OCI-M1 (cell line): Measurements from ENCODE around the gene SLC5A2.
A peak's percentile ranks its signal among the peaks of the same experiment; 100 is the strongest.
"Not testable (repeated sequence)": the region's sequence is repeated elsewhere in the genome, so short reads cannot be mapped to it uniquely, and the experiment has no call there.

Experiments used
- DNase-seq: peaks from one replicate; lab custom pipeline; 2025; lab: John Stamatoyannopoulos, UW

Gene SLC5A2

DNA sequence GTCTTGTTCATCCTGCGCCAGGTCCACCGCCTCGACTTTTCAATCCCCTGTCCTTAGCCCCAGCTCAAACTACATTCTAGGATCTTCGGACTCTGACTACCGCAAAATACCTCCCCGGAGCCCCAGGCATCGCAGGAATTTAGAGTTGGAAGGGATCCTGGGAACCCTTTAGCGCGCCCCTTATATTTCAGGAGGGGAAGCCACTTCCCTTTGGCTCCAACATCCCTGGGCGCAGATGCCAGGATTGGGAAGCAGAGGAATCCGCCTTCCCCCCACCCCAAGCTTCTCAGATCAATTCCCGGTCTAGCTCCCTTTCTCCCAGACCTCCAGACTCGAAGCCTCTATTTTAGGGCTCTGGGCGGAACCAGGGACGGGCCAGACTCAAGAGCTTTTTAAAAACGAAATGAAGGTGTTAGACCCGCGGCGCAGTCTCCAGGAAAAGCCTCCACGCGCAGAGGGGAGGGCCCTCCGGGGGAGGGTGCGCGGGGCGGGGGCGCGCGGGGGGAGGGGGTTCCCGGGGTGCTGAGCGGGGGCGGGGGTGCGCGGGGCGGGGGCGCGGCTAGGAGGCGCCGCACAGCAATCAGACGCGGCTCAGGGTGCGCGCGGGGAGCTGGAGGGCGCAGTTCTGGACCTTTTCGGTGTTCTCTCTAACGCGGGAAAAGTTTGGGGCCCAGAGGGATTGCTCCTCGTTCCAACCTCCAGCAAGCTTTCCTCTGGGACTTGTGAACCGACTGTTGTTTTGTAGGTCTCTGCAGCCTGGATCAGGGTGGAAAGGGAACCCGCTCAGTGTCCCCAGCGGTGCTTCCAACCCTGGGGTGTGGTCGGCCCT, 46.4 kb downstream of the SLC5A2 start:
- DNase-seq, result no peak

DNA sequence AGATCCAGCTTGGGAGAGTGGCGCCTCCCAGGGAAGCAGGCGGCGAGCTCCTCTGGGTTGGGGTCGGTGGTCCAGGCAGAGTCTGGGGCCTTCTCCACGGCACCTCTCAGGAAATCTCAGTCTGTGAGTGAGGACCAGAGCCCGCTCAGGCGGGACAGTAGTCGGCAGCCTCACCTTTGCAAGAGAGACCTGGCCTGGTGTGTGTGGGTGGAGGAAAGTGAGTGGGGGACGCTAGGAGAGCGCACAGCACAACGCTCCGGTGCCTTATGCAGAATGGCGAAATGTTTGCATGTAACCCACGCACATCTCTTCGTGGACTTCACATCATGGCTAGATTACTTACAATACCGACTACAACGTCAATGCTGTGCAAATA, 47.0 kb downstream of the SLC5A2 start:
- no peak for DNase-seq

DNA sequence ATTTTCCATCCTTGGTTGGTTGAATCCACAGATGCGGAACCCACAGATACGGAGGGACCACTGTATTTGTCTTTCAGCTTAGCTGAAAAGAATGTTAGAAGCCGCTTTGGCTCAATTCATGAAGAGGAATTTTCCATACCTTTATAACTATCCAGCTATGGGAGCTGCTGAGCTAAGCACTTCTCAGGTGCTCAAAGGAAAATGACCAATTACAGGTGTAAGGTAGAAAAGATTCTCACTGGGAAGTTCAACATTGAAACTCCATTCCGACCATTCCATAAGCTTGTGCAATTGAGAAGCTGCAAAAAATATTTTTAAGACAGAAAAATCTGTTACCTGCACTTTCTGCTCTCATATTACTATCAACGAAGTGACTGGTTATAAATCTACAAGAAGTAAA, 47.5 kb downstream of the SLC5A2 start:
- DNase-seq, result no peak

DNA sequence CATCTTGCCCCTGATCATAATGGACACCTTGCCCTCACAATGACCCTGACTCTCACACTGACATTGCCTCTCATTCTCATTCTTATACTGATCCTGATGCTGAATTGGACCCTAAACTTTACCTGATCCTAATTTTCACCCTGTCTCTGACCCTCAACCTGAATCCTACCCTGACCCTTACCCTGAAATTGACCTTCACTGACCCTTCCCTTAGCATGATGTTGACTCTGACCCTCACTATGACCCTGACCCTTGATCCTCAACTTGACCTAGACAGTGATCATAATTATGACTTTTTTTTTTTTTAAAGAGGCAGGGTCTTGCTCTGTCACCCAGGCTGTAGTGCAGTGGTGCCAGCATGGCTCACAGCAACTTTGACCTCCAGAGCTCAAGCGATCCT, 48.2 kb downstream of the SLC5A2 start:
- no peak for DNase-seq

DNA sequence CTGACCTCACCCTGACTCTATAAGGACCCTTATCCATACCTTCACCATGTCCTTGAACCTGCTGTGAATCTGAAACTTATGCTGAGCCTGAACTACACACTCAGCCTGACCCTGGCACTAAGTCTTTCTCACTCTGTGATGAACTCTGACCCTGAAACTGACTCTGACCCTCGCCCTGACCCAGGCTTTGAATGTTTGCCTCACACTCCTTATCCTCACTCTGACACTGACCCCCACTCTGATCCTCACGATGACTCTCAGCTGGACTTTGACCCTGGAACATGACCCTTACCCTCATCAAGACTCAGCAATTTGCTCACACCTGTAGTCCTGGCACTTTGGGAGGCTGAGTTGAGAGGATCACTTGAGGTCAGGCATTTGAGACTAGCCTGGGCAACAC, 49.2 kb downstream of the SLC5A2 start:
- no peak for DNase-seq

DNA sequence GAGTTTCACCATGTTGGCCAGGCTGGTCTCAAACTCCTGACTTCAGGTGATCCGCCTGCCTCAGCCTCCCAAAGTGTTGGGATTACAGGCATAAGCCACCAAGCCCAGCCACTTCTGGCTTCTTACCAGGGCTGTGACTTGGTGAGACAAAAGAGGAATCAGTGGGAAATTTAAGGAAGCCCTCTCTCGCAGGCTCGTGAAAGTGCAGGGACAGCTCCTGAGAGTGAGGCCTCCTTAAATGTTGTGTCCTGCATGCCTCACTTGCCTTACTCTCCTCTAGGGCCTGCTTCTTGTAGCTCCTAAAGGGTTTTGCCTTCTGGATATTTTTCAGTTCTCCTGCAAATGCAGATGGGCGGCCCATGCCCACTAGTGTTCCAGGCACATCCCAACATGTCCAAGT, 50.0 kb downstream of the SLC5A2 start:
- DNase-seq, result no peak

DNA sequence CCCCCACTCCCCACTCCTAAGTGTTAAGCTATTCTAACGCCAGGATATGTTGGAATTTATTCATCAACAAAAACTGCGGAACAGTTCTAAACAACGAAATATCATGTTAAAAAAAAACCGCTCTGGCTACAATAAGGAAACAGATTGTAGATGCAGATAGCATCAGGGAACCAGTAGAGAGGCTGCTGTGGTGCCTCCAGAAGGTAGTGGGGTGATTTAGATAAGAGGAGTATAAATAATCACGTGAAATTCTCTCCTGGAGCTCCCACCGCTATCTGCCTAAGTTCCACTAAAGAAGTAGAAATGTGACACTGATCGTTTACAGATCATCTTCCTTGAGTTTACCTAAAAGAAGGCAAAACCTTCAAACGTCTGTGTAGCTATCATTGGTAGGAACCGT, 52.8 kb downstream of the SLC5A2 start:
- peak; percentile 85 for DNase-seq

DNA sequence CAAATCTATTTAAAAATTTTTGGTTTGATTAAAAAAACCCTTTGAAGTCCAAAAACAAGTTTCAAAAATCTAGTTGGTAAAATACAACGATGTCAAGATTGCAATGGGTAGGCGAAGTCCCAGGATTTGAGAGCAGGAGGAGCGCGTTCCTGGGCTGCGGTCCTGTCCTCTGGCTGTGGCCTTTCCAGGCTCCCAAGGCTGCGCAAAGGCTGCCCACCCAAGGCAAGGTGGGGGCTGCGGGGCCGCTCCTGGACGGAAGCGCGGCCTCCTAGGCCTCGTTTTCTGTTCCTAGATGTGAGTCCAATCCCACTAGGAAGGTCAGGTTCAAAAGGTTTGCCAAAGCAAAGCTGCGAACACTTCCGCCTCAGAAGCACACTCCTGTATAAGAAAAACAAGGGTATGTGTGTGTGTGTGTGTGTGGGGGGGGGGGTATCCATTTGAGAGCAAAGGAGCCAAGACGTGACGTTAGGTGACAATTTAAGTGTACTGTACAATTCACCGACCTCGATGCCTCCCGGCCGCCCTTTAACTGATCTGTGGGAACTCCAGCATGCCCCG, 54.0 kb downstream of the SLC5A2 start:
- DNase-seq, result no peak

DNA sequence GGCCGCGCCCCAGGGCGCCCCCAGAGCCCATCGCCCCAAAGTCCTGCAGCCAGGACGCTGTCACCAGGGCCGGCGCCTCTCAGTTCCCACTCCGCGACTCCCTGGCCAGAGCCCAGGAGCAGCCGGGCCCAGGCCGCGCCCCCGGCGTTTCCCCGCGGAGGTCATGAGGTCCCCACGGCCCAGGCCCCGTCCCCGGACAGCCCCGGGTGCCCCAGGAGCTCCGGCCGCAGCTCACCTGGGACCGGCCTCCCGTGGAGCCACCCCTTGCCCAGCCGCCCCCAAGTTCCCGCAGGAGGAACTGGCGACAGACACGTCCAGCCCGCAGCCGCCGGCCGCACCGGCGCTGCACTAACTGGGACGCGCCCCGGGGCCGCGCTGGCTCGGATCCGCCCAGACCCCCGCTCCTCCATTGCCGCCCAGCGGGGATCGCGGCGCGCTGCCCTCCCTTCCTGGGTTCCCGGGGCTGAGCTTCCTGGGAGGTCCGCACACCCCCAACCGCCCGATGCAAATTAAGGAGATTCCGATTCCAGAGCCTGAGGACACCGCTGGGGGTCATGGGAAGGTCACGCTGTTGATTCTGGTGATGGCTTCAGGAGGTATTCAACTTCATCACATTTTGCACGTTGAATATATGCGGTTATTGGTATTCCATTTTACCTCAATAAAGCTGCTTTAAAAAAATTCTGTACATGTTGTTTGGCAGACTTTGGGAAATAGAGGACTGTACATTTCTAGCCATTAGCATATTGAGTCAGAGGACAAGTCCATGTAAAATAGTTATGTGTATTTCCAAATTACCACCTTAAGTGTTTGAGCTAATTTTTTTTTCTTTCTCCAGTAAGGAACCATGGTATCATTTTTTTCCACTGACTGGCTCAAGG, 54.7 kb downstream of the SLC5A2 start:
- DNase-seq, result no peak

DNA sequence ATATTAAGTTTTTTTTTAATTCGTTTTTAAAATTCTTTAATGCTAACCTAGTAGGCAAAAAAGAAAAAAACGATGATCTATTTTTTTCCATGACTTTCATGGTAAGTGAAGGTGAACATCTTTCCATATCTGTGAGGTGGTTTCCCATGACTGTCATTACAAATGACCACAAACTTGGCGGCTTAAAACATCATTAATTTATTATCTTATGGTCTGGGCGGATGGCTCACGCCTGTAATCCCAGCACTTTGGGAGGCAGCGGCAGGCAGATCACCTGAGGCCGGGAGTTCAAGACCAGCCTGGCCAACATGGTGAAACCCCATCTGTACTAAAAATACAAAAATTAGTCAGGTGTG, 55.3 kb downstream of the SLC5A2 start:
- DNase-seq, result not testable (repeated sequence)

DNA sequence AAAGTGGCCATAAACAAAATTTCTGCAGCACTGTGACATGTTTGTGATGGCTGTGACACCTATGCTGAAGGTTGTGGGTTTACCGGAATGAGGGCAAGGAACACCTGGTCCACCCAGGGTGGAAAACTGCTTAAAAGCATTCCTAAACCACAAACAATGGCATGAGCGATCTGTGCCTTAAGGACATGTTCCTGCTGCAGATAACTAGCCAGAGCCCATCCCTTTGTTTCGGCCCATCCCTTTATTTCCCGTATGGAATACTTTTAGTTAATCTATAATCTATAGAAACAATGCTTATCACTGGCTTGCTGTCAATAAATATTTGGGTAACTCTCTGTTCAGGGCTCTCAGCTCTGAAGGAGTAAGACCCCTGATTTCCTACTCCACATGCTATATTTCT, 56.8 kb downstream of the SLC5A2 start:
- not testable (repeated sequence) for DNase-seq
